NCI-H526 (cell line): Measurements from ENCODE around the gene FIZ1.

Experiments
- DNase-seq, 2 experiments: peaks; one replicate each; lab custom pipeline; 2025; lab: John Stamatoyannopoulos, UW

FIZ1 gene

DNA sequence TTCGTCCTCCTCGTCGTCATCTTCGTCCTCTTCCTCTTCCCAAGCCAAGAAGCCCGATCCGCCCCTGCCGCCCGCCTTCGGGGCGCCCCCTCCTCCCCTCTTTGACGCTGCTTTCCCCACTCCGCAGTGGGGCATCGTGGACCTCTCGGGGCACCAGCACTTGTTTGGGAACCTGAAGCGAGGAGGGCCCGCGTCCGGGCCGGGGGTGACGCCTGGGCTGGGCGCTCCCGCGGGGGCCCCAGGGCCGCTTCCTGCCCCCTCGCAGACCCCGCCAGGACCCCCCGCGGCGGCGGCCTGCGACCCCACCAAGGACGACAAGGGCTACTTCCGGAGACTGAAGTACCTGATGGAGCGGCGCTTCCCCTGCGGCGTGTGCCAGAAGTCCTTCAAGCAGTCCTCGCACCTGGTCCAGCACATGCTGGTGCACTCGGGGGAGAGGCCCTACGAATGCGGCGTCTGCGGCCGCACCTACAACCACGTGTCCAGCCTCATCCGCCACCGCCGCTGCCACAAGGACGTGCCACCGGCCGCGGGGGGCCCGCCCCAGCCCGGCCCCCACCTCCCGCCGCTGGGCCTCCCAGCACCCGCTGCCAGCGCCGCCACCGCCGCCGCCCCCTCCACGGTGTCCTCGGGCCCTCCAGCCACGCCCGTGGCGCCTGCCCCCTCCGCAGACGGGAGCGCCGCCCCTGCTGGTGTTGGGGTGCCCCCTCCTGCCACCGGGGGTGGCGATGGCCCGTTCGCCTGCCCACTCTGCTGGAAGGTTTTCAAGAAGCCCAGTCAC lies 14.8 kb upstream of the FIZ1 start:
- no peak for DNase-seq

DNA sequence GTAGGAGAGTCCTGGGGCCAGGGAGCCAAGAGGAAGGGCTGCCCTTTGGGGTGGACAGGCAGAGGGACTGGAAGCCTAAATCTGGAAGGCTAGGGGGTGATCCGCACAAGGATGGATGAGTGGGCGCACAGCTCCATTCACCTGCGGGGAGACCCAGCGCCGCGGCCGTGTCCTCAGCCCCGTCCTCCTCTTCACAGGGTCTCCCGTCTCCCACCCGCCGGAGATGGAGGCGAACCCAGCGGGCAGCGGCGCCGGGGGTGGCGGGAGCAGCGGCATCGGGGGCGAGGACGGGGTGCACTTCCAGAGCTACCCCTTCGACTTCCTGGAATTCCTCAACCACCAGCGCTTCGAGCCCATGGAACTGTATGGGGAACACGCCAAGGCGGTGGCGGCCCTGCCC lies 14.1 kb upstream of the FIZ1 start:
- no peak for DNase-seq

DNA sequence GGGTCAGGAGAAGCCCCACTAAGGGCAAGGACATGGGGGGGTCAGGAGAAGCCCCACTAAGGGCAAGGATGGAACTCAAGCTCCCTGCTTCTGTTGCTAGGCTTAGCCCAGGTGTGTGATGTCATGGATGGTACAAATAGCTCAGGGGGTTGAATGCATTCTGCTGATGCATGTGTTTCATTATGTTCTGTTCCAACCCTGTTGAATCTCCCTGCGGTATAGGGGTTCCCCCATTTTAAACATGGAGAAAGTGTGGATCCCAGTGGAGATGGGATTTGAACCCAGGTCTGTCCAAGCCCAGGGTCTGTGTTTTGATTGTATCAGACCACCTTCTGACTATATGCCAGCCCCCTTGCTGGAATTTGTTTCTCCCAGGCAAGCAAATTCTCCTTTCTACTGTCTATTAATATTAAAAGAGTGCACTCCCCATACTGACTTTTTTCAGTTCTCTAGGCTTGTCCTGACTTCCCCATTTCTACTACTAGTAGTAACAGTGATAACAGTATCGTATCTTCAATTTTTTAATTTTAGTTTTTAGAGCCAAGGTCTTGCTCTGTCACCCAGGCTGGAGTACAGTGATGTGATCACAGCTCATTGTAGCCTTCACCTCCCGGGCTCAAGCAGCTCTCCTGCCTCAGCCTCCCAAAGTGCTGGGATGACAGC lies 12.8 kb upstream of the FIZ1 start:
- DNase-seq = no peak

DNA sequence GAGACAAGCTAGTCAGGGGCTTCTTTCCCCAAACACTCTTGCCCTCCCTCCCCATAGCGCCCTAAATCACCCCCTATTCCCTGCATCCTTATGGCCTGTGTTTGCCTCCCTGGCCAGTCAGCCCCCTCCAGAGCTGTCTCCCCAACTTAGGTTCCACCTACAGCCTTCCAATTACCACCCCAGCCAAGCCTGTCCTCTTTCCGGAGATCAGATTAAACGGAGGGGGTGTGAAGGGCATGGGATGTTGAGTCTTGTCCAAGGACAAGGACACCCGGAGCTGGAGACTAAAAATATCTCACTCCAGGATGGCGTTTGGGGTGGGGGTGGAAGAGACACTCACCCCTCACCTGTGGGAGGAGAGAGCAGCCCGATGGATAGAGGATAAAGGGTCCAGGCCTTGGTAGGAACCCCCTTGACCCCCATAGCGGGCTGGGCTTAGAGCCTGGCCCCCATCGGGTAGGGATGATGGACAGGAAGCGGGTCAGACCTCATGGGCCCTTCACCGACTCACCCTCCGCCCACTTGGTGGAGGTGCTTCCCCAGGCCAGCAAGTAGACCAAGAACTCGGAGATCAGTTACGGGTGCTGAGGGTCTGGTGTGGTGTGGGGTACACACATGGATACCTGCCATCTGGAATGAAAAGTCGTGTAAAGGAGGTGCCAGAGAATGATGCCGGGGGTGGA lies 12.1 kb upstream of the FIZ1 start:
- DNase-seq = no peak

DNA sequence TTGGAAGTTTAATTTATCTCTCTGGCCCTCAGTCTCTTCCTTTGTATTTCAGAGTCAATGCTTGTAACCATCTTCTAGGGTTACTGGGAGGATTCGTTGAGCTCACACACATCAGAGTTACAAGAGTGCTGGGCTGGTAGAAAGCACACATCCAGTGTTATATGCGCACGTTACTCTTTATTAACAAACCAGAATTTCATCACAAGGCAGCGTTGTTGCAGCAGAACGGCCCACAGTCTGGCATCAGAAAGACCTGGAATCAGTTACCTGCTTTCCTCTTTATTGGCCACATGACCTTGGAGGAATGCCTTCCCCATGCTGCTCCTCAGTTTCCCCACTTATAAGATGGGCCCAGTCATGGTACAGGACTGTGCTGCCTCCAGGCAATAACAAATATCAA lies 10.0 kb upstream of the FIZ1 start:
- DNase-seq = no peak

DNA sequence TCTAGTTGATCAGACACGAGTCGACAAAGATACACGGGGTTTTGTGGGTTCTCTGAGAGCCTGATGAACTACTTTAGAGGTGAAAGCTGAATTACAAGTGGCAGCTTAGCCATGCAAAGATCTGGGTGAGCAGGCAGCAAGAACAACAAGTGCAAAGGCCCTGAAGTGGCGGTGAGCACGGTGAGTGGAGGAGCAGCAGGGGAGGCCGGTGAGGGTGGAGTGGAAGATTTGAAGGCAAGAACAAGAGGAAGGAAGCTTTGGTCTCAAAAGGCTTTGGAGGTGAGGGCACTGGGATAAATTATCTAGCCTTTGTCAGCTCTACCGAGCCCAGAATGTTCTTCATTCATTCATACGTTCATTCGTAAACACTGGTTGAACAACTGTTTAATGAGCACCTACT lies 7.5 kb upstream of the FIZ1 start:
- DNase-seq = no peak

DNA sequence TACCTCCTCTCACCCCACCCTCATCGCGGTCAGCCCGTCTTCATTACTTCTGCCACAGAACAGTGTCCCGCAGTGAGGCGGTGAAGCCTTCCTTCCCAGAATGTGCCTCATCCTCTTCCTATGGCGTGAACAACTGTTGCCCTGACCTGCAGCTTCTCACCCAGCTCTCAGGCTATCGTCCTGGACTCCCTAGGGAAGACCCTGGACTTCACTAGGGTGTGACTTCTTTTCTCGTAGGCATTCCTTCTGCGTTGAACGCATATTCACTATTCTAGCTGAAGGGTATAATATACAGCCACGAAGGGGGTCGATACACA lies 7.1 kb upstream of the FIZ1 start:
- DNase-seq = no peak

DNA sequence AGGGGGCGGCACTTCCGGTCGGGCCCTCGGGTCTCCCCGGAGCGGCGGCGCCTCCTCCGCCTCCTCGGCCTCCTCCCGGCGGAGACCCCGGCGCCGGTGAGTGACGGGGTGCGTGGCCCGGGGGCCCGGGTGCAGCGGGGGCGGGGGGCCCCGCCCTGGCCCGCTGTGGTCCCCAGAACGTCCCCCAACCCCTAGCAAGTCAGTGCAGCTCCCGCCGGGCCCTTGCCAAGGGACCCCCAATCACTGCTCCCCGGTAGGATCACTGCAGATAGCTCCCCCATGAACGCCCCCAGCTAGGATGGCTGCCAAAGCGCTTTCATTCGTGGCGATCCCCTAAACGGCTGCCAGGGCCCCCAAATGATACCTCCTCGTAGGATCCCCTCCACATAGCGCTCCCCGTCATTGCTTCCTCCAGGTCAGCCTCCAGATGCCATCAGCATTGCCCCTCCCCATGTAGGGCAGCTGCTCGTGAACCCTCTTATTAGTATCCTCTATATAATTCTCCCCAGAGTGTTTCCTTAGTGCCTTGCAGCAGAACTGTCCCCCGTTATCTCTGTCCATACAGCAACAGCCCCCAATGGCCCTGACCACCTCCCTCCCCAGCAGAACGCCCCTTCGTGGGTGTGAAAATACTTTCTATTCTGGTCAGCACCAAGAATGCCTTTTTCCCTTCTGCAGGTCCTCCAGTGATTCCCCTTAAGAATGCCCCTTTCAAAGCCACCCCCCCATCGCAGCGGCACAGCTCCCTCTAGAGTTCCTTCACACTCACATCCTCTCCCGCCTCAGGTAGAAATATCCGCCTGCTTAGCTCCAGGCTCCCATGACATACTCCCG lies 6.5 kb upstream of the FIZ1 start, which contains the start of gene ZNF865:
TSS of gene ZNF865 (plus strand) at position 11 of the 834 bp plus-strand sequence. CDS start 7,972 bp downstream, outside the sequence.
- DNase-seq = peak; percentile 79 to 91

DNA sequence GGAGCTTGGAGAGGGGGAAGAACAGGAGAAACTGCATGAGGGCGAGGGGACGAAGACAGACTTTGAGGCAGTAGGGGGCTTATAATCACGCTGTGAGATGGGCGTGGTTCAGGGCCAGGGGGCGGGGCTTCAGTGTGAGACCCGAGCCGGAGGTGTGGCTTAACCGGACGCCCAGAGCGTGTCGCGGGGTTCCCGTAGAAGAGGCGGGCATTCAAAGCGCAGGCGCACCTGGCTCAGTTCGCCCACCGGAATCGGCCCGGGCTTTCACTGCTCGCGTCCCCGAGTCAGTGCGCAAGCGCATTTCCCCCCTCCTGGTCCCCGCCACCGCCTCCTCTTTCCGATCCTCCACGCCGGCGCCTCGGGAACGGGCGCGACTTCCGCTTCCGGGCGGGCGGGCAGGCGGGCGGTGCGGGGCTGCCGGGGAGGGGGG lies 5.9 kb upstream of the FIZ1 start:
- DNase-seq = peak; percentile 96 to 100

DNA sequence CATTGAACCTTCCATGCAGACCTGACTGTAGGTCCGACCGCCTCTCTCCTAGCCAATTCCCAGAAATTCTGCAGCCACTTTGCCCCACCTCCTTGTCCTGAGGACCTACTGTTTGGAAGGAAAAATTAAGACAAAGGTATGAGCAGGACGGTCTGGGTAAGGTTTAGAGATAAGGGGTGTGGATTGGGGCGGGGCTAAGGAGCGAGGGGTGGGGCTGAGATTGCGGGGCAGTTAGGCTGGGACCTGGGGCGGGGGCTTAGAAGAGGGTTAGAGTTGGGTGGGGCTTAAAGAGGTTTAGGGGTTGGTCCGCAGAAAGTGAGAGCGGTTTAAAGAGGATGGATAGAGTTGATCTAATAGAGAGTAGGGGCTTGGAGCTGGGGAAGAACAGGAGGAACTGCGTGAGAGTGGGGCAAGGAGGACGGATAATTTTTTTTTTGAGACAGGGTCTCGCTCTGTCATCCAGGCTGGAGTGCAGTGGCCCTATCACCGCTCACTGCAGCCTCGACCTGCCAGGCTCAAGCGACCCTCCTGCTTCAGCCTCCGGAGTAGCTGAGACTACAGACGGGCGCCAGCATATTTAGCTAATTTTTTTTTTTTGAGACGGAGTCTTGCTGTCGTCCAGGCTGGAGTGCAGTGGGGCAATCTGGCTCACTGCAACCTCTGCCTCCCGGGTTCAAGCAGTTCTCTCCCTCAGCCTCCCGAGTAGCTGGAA lies 4.4 kb upstream of the FIZ1 start:
- peak in 1 of 2 experiments; percentile 24 for DNase-seq

DNA sequence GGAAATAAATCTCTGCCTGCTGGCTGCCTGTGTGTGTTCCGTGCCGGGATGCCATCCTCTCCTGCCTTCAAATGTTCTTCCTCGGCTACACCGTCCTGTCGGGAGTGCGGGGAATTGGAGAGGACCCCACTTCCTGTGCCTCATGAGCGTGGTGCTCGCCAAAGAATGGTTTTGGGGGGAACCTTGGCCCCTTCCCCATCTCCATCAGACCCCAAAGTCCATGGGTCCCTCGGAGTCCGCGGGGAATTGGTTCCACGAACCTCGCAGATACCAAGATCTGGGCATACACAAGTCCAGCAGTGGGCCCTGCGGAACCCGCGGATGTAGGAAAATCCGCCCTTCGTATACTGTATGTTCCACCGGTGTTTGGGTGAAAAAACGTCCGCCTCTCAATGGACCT lies 3.8 kb upstream of the FIZ1 start:
- no peak for DNase-seq

DNA sequence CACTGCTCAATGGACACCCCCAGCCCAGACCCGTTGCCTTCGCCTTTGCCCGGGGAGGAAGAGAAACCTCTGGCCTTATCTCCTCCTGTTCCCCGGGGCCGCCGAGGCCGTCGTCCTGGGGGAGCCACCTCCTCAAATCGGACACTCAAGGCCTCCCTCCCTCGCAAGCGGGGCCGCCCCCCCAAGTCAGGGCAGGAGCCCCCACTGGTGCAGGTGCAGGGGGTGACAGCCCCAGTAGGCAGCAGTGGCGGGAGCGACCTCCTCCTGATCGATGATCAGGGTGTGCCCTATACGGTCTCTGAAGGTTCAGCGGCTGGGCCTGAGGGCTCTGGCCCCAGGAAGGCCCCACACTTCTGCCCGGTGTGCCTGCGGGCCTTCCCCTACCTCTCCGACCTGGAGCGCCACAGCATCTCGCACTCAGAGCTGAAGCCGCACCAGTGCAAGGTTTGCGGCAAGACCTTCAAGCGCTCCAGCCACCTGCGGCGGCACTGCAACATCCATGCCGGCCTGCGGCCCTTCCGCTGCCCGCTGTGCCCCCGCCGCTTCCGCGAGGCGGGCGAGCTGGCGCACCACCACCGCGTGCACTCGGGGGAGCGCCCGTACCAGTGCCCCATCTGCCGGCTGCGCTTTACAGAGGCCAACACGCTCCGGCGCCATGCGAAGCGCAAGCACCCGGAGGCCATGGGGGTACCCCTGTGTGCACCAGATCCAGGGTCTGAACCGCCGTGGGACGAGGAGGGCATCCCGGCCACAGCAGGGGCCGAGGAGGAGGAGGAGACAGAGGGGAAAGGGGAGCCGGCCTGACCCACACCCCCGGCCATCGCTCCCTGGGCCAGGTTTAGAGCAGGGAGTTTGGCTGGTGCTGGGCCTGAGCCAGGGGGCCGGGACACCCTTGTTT lies 3.0 kb upstream of the FIZ1 start:
- no peak for DNase-seq

DNA sequence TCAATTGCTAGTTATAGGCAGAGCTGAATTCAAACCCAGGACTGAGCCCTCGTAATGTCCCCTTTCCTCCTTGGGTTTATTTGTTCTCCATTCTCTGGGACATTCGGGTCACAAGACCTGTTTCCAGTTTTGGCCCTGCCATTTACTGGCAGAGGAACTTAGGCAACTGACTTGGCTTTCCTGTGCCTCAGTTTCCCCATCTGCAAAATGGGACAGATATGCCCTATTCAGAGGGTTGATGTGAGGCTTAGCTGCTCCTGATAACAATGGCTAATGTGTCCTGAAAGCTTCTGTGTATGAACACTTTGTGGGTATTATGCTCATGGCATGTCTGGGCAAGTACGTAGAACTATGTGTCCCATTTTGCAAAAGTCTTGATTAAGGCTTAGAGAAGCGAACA lies 1.8 kb upstream of the FIZ1 start:
- no peak for DNase-seq

DNA sequence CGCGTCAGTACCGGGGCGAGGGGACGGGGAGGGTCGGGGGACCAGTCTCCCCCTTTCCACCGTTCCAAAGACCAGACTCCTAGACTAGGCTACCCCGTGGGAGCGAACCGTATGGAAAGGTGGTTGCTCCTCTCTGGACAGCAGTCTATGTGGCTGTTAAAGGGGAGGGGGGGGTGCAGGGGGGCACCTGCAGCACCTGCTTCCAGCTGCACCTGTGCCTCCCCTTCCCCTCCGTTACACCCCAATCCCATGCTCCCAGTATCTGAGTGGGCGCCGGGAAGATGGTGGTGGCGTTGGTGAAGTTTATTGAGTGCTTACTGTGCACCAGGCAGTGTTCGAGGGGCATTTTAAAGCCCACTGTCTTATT lies 1.3 kb upstream of the FIZ1 start:
- DNase-seq = no peak

DNA sequence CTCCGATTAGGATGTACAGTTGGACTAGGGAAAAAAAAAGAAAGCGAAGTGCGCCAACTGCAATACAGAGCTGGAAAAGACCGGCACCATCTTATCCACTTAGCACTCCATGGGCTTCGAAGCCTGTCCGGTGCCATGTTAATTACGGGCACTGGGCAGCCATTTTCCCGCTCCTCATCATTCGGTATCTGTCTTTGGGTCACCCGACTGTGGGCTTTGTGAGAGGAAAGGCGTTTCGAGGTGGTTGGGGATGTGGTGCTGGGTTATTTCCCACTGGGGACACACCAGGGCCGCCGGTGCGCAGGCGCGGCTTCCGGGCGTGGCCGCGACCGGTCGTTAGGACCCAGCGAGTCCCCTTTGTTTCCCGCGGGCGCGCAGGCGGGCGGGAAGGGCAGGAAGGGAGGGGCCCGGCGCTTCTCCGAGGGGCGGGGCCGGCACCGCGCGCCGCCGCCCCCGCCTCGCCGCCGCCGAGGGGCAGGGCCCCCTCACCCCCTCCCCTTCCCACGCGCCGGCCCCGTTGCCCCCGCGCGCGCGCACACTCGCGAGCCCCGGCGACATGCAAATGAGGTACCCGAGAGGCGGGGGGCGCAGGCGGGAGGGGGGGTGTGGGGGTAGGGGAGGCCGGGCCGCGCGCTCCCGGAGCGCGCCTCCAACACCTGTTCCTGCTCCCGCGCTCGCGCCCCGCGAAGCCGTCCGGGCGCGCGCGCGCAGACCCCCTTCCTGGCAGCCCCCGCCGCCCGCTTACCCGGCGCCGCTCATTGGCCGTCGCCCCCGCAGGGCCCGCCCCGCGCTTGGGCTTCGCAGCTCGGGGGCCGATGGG lies 735 bp upstream of the FIZ1 start, which contains the start of gene ZNF524:
TSS of gene ZNF524 (plus strand) at position 447 of the 820 bp plus-strand sequence. CDS start 1,825 bp downstream, outside the sequence.
- peak; percentile 96 to 99 for DNase-seq

DNA sequence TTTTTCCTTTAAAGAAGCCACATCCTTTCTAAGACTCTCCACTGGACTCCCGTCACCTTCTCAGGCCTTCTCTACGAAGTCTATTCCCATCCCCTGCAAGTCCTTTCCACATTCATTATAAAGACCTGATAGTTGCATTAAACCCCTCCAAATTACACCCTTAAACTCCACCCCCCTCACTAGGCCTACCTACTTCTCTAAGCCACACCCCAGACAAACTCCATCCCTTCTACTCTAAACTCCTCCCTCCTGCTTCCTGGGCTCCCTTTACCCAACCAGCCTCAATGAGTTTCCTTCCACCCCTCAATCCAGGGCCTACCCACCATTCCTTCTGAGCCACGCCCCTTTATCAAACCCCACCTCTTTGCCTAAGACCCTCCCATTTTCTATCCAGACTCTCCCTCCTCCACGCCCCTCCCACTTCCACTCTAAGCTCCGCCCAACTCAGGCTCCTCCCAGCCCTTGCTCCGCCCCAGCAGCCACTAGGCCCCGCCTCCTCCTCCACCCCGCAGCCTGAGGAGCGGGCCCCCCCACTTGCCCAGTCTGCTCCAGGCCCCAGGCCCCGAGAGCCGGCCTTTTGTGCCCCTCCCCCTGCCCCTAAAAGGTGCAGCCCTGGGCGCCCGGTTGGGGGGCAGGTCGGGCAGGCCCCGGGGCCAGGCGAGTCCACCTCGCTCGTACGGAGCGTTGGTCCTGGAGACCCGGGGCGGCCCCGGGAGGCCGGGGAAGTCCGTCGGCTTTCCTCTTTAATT lies 424 bp downstream of the FIZ1 start:
- peak; percentile 94 to 97 for DNase-seq

DNA sequence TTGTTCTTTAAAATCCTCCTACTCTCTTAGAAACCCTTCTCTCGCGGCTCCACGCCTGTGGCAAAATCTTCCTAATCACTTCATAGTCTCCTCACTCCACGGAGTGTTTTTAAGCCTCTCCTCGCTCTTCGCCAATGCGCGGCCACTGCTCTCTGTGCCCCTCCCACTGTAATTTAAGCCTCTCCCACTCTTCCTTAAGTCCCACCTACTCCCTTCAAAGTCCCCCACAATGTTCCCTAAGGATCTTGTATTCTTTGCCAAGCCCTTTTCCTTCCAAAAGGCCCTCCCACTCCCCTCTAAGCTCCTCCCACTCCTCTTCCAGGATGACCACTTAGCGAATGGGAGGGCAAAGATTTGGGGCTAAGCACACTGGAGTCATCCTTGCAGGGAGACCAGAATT lies 1.3 kb downstream of the FIZ1 start:
- no peak for DNase-seq

DNA sequence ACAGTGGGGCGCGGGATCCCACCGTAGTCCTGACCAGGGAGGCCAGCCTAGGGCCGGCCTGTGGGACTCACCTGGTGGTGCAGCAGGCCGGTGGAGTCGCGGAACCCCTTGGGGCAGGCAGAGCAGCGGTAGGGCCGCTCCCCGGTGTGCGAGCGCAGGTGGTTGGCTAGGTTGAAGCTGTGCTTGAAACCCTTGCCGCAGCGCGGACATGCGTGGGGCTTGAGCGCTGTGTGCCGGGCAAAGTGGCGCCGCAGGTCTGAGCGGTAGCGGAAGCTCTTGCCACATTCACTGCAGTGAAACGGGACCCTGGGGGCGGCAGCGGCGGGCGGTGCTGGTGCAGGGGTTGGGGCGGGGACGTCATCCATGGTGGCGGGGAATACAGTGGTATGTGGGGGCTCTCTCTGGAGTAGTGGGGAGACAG lies 1.8 kb downstream of the FIZ1 start:
- no peak for DNase-seq

DNA sequence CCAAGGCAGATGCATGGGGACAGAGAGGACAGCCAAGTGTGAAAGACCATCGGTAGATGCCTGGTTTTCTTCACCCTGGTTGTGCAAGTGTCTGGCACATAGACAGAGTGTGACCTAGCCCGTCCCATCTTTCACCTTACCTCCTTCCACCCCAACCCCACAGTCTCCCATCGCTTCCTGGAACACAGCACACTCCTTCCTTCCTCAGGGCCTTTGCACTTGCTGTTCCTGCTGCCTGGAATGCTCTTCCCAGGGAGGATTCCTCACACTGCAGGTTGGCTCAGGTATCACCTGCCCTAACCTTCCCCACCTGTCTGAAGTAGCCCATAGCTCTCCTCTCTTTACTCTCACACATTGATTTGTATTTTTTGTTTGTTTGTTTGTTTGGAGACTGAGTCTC lies 3.0 kb downstream of the FIZ1 start:
- no peak for DNase-seq
